ENCODE data around the gene H2AZ2. TPM values are rescaled to one million over a fixed set of nuclear protein-coding genes. Genes with fewer than 3 reads are reported as not detected.
A peak's percentile ranks its signal among the peaks of the same experiment; 100 is the strongest.
"Not testable (repeated sequence)": the region's sequence is repeated elsewhere in the genome, so short reads cannot be mapped to it uniquely, and the experiment has no call there.

Gene H2AZ2
- total RNA-seq, 4 donors from 2014 or later = 207 to 242 (median 215) TPM

DNA sequence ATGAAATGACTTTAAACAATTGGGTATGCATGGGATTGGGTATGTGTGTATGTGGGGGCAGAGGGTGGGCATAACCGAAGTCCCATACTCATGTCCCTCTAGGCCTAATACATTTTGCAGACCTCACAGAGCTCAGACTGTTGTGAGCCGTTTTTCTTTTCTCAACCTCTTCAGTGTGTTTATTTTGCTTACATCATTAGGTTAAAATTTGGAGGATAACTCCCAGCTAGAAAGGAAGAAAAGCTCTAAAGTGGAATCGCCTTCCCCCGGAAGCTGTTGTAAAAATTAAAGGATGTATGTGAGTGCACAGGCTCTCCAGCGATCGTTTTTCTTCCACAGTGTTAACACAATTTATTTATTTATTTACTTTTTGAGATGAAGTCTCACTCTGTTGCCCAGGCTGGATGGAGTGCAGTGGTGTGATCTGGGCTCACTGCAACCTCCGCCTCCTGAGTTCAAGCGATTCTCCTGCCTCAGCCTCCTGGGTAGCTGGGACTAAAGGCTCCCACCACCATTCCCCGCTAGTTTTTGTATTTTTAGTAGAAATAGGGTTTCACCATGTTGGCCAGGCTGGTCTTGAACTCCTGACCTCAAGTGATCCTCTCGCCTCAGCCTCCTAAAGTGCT, 1.5 kb upstream of the H2AZ2 start:
- H3K36me3 ChIP-seq = no peaks in the 10 kb centered on the region
- no peaks in the 10 kb centered on the region for H3K27me3 ChIP-seq
- H3K4me3 ChIP-seq = no peak overlapping the region
- 65 to 70% methylated on average over 8 to 9 of the region's 10 CpGs for WGBS, 2 donors (ENCODE audit: low coverage in 1 of 2)
- TF ChIP-seq EP300 (IDR thresholded peaks at IDR 0.05) = no peak
- TF ChIP-seq, protein P1, sequence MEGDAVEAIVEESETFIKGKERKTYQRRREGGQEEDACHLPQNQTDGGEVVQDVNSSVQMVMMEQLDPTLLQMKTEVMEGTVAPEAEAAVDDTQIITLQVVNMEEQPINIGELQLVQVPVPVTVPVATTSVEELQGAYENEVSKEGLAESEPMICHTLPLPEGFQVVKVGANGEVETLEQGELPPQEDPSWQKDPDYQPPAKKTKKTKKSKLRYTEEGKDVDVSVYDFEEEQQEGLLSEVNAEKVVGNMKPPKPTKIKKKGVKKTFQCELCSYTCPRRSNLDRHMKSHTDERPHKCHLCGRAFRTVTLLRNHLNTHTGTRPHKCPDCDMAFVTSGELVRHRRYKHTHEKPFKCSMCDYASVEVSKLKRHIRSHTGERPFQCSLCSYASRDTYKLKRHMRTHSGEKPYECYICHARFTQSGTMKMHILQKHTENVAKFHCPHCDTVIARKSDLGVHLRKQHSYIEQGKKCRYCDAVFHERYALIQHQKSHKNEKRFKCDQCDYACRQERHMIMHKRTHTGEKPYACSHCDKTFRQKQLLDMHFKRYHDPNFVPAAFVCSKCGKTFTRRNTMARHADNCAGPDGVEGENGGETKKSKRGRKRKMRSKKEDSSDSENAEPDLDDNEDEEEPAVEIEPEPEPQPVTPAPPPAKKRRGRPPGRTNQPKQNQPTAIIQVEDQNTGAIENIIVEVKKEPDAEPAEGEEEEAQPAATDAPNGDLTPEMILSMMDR (IDR thresholded peaks at IDR 0.05) = no peak
- no peak for TF ChIP-seq POLR2AphosphoS5 (IDR thresholded peaks at IDR 0.05)
- TF ChIP-seq POLR2A (IDR thresholded peaks at IDR 0.05) = no peak
- ATAC-seq = no peak
- H3K9me3 ChIP-seq = no peaks in the 10 kb centered on the region
- H3K27ac ChIP-seq = peak overlapping the region in 1 of 4 donors; percentile 93
- peaks cover 0 to 34% (median 3%) of the 10 kb centered on the region in 3 donors for H3K4me1 ChIP-seq

DNA sequence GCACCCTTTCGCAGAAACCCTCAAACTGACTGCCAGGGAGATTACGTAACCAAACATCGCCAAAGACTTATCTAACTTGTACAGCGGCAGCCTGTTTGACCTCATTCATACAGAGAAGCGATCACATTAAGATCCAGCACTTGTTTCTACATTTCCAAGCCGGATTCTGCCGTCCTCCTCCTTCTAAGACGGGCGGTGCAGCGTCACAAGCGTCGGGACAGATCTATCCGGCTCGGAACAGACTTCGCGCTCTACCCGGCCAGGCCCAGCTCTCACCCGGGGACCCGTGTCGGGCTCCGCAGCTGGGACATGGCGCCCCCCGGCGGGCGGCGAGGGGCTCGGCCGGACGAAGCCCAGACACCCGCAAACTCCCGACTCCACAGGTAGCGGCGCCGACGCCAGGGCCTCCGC, 373 bp downstream of the H2AZ2 start:
- Histone ChIP-seq H3K36me3 (peaks cover 0 to 3% of the 10 kb centered on the region in 2 donors), H3K4me1 (peaks cover 0 to 53% (median 3%) of the 10 kb centered on the region in 3 donors)

DNA sequence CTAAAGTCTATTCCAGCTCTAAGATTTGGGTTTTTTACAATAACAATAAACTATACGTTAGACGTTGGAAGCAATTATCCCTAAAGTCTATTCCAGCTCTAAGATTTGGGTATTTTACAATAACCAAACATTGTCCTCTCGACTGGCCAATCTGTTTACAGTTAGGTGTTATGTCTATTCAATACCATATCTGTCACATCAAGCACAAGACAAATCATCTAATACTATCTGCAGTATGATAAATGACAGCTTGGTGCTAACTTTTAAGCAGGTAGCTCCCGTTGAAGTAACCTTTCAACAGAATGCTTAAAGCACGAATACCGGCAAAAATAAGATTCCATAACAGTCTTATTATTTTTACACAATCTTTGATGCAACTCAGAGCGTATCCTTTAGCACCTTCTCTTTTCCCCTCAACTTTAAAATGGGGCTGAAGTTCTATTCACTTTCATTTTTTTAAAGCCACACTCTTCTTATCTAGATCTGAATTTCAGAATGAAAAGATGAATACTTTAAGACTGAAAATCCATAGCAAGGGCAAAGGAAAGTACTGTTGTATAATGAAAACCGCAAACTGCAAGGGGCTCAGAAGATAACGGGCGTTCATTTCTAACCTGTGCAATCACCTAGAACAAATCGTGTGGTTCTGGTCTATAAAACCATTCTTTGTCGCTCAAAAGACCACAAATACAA, 925 bp downstream of the H2AZ2 start:
- peaks cover 0 to 59% (median 3%) of the 10 kb centered on the region in 3 donors for H3K4me1 ChIP-seq

More for the DNA sequence above, 373 bp downstream of the H2AZ2 start:
- H3K9me3 ChIP-seq = no peaks in the 10 kb centered on the region
- 0% methylated on average over 7 of the region's 36 CpGs; no CpG with 5 or more reads in 1 of the 2 donors for WGBS, 2 donors (ENCODE audit: low coverage in 1 of 2)
- ATAC-seq = peak; percentile 83
- peak overlapping the region; percentile 45 to 75 for H3K4me3 ChIP-seq
- TF ChIP-seq, protein P1 (IDR thresholded peaks at IDR 0.05) = peak; percentile 62 to 96 (median 89)
- no peak for TF ChIP-seq EP300 (IDR thresholded peaks at IDR 0.05)
- peak; percentile 25 for TF ChIP-seq POLR2AphosphoS5 (IDR thresholded peaks at IDR 0.05)
- no peak for TF ChIP-seq POLR2A (IDR thresholded peaks at IDR 0.05)
- peak overlapping the region; percentile 81 to 99 (median 95) for H3K27ac ChIP-seq
- no peaks in the 10 kb centered on the region for H3K27me3 ChIP-seq

DNA sequence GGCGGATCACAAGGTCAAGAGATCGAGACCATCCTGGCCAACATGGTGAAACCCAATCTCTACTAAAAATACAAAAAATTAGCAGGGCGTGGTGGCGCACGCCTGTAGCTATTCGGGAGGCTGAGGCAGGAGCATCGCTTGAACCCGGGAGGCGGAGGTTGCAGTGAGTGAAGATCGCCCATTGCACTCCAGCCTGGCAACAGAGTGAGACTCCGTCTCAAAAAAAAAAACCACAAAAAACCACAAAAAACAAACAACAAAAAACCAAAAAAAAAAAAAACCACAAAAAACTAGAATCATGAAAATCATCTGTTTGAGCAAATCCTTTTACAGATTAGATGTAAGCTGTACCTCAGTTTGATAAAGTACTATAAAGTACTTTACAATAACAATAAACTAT, 1.5 kb downstream of the H2AZ2 start:
- peak overlapping the region; percentile 81 to 99 (median 95) for H3K27ac ChIP-seq
- 20 to 48% methylated on average over 1 to 10 of the region's 11 CpGs for WGBS, 2 donors (ENCODE audit: low coverage in 1 of 2)
- peaks cover 0 to 64% (median 3%) of the 10 kb centered on the region in 3 donors for H3K4me1 ChIP-seq
- H3K4me3 ChIP-seq = peak overlapping the region; percentile 45 to 75
- not testable (repeated sequence) for H3K27me3 ChIP-seq, H3K9me3 ChIP-seq, ATAC-seq
- H3K36me3 ChIP-seq = peaks cover 0 to 12% of the 10 kb centered on the region in 2 donors

More for the DNA sequence above, 925 bp downstream of the H2AZ2 start:
- peak overlapping the region; percentile 45 to 75 for H3K4me3 ChIP-seq
- no peaks in the 10 kb centered on the region for H3K27me3 ChIP-seq
- H3K36me3 ChIP-seq = peaks cover 0 to 7% of the 10 kb centered on the region in 2 donors
- 1% methylated on average over 12 of the region's 12 CpGs for WGBS, 2 donors (ENCODE audit: low coverage in 1 of 2)
- peak overlapping the region; percentile 81 to 99 (median 95) for H3K27ac ChIP-seq
- TF ChIP-seq, protein P1 (IDR thresholded peaks at IDR 0.05) = no peak
- no peak for TF ChIP-seq EP300 (IDR thresholded peaks at IDR 0.05)
- TF ChIP-seq POLR2A (IDR thresholded peaks at IDR 0.05) = no peak
- TF ChIP-seq POLR2AphosphoS5 (IDR thresholded peaks at IDR 0.05) = no peak
- ATAC-seq = no peak
- no peaks in the 10 kb centered on the region for H3K9me3 ChIP-seq

DNA sequence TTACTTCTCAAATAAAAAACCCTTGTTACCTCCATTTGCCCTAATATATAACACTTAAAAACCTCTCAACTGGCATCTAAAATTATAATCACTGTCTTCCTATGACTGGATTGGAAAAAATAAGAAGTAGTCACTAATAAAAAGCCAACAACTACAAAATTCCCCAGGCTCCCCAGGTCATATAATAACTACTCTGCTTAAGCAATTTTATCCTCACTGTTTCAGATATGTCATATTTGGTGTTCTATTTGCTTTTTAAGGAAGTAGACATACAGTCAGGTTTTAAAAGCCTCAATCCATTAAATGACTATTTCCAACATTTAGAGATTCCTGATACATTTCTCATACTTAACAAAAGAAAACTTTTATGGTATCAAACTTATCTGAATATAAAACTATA, 2.4 kb downstream of the H2AZ2 start:
- Histone ChIP-seq H3K27ac (no peak overlapping the region), H3K4me3 (no peak overlapping the region), H3K27me3 (no peaks in the 10 kb centered on the region), H3K36me3 (peaks cover 0 to 19% of the 10 kb centered on the region in 2 donors), H3K9me3 (no peaks in the 10 kb centered on the region), H3K4me1 (peaks cover 0 to 66% (median 3%) of the 10 kb centered on the region in 3 donors)
- no peak for TF ChIP-seq EP300 (IDR thresholded peaks at IDR 0.05)
- no peak for TF ChIP-seq POLR2A (IDR thresholded peaks at IDR 0.05)
- TF ChIP-seq, protein P1 (IDR thresholded peaks at IDR 0.05) = no peak
- no peak for TF ChIP-seq POLR2AphosphoS5 (IDR thresholded peaks at IDR 0.05)
- ATAC-seq = no peak

DNA sequence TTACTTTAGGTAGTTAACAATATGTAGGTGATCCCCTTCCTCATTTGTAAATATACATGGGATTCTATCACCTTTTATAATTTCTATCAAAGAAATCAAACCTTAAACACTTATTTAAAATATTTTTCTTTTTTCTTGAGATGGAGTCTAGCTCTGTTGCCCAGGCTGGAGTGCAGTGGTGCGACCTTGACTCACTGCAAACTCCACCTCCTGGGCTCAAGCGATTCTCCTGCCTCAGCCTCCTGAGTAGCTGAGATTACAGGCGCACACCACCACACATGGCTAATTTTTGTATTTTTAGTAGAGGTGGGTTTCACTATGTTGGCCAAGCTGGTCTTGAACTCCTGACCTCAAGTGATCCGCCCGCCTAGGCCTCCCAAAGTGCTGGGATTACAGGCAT, 4.4 kb downstream of the H2AZ2 start:
- H3K27ac ChIP-seq, ATAC-seq: not testable (repeated sequence)
- WGBS, 2 donors (ENCODE audit: low coverage in 1 of 2) = 85 to 95% methylated on average over 4 to 5 of the region's 5 CpGs

DNA sequence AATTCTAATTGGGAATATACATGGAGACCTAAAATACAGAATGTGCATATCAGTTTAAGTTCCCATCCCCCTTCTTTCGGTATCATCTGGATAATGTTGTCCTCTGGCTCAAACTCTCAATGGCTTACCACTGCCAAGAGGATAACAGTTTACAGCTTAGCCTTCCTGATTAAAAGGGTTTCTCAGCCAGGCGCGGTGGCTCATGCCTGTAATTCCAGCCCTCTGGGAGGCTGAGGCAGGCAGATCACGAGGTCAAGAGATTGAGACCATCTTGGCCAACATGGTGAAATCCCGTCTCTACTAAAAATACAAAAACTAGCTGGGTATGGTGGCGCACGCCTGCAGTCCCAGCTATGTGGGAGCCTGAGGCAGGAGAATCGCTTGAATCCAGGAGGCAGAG, 5.2 kb downstream of the H2AZ2 start:
- not testable (repeated sequence) for H3K27me3 ChIP-seq, H3K27ac ChIP-seq, ATAC-seq, H3K9me3 ChIP-seq, H3K4me3 ChIP-seq
- Histone ChIP-seq H3K4me1 (peaks cover 0 to 56% (median 3%) of the 10 kb centered on the region in 3 donors), H3K36me3 (peaks cover 0 to 46% of the 10 kb centered on the region in 2 donors)
- 76 to 78% methylated on average over 1 to 4 of the region's 8 CpGs for WGBS, 2 donors (ENCODE audit: low coverage in 1 of 2)

More for the DNA sequence above, 4.4 kb downstream of the H2AZ2 start:
- not testable (repeated sequence) for H3K9me3 ChIP-seq, H3K4me3 ChIP-seq, H3K27me3 ChIP-seq
- H3K36me3 ChIP-seq = peaks cover 0 to 39% of the 10 kb centered on the region in 2 donors
- peaks cover 0 to 56% (median 3%) of the 10 kb centered on the region in 3 donors for H3K4me1 ChIP-seq

Data from gastroesophageal sphincter (tissue), 4 donors.